ENCODE results near the gene PDE4B.

The PDE4B gene

GRCh38 chr1:66360285-66360724 lies 567.6 kb downstream of the PDE4B start:
- no peak for DNase-seq (ENCODE audit: low read depth)

GRCh38 chr1:66364578-66365391 lies 572.1 kb downstream of the PDE4B start:
- DNase-seq (ENCODE audit: low read depth) = no peak

- DNase-seq (ENCODE audit: low read depth) = no peak
Observed at GRCh38 chr1:66365635-66366034, 572.9 kb downstream of the PDE4B start.

- DNase-seq (ENCODE audit: low read depth) = no peak
Observed at GRCh38 chr1:66366634-66367033, 573.9 kb downstream of the PDE4B start.

GRCh38 chr1:66367369-66367768 lies 574.7 kb downstream of the PDE4B start:
- DNase-seq (ENCODE audit: low read depth) = no peak

DNA sequence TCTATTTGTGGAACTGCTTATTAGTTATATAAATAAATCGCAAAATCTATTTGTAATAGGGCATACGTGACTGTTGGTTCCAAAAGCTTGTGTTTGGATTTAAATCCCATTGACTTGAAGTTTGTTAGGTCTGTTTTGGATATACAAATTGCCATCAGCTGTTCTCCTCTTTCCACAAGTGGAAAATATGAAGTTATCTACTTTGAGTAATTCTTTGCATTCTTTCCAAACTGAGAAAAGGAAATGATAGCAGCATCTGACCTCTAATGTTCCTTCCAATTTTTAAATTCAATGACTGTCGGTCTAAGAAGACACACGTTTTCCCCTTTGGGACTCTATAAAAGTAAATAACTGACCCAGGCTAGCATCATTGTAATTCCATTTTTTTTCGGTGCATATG lies 575.6 kb downstream of the PDE4B start:
- no peak for DNase-seq (ENCODE audit: low read depth)

- DNase-seq (ENCODE audit: low read depth) = no peak
Observed at GRCh38 chr1:66370462-66370971, 577.8 kb downstream of the PDE4B start.

DNA sequence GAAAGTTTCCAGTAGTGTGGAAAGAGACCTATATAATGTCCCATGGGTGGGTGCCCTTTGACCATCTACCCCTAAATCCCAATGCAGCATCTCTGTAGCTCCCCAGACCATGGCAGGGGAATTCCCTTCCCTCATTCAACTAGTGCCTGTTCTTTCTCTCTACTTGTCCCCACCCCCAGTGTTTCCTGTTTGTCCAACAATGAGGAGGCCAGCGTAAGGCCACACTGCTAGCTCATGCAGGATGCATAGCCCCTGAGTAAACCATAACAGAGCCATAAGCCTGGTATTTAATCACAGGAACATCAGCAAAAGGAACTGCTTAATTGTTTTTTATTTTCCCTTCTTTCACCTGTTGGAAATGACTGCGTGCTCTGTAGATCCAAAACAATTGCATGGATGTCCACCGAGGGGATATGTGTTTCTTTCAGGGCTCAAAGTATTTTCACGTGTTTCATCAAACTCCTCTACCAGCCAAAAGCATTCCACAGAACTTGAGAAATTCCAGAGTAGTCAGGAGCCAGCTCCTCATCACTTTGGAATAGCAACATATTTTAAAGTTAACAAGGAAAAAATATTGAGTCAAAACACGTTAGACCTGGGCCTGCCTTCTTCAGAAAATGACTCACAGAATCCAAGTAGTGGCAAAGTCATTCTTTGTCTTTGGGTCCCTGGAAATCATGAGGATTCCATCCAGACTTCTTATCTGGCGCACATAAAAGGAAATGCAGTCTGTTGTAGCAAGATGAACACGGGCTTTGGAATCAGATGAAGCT lies 578.7 kb downstream of the PDE4B start:
- DNase-seq (ENCODE audit: low read depth) = no peak

GRCh38 chr1:66372522-66373101 lies 579.9 kb downstream of the PDE4B start:
- DNase-seq (ENCODE audit: low read depth) = no peak

- no peak for DNase-seq (ENCODE audit: low read depth)
Observed at GRCh38 chr1:66373157-66373591, 580.5 kb downstream of the PDE4B start.

GRCh38 chr1:66374148-66374547 lies 581.5 kb downstream of the PDE4B start:
- no peak for DNase-seq (ENCODE audit: low read depth)

GRCh38 chr1:66374561-66375111 lies 581.9 kb downstream of the PDE4B start:
- DNase-seq (ENCODE audit: low read depth) = no peak

- DNase-seq (ENCODE audit: low read depth) = no peak
Observed at GRCh38 chr1:66375125-66375524, 582.4 kb downstream of the PDE4B start.

GRCh38 chr1:66380452-66381212 lies 587.9 kb downstream of the PDE4B start:
- DNase-seq (ENCODE audit: low read depth) = no peak

- no peak for DNase-seq (ENCODE audit: low read depth)
Observed at GRCh38 chr1:66381621-66382275, 589.1 kb downstream of the PDE4B start.

- no peak for DNase-seq (ENCODE audit: low read depth)
Observed at GRCh38 chr1:66383168-66383567, 590.5 kb downstream of the PDE4B start.

- no peak for DNase-seq (ENCODE audit: low read depth)
Observed at GRCh38 chr1:66383611-66384010, 590.9 kb downstream of the PDE4B start.

GRCh38 chr1:66384258-66384921 lies 591.7 kb downstream of the PDE4B start:
- DNase-seq (ENCODE audit: low read depth) = no peak

DNA sequence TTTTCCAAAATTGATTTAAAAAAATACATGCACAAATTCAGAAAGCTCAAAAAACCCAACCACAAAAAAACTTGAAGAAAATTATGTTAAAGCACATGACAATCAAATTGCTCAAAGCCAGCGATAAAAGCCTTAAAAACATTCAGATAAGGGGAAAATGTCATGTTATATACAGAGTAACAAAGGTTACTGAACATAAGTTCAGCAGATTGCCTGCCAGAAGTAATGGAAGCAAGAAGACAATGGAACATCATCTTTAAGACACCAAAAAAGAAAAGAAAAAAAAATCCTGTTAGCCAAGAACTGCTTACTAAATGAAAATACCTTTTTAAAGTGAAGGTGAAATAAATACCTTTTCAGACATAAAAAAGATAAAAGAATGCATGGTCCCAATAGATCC lies 594.0 kb downstream of the PDE4B start:
- DNase-seq (ENCODE audit: low read depth) = no peak

DNA sequence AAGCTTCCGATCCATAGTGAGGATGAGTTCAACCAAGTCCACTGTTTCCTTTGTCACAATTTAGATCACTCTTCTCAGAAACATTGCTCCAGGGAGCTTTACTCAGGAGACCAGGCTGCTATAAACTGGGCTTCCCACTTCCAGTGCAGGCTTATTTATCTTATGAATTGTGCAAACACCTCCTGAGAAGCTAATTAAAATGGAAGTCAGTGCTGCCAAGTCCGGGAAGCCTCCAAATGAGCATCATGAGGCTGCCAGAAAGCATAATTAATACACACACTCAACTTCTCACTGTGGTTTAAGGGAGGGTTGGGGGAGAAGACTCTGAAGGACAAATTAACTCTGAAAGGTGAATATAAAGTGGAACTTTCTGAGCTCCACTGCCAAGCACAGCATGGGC lies 596.2 kb downstream of the PDE4B start:
- no peak for DNase-seq (ENCODE audit: low read depth)
